K562 (cell line): Measurements from ENCODE around the gene FKBP2. TPM values are rescaled to one million over a fixed set of nuclear protein-coding genes. Genes with fewer than 3 reads are reported as not detected.

Experiments
- BCLAF1 ChIP-seq, 2 experiments: fragments of 450-650 bp in 1 of 2; IDR thresholded peaks; 2 replicates each; pipeline ENCODE4 v1.6.1; 2011 to 2017; ENCODE audit warnings: low read depth in 2 of 2, antibody characterized with exemption in 1 of 2, borderline replicate concordance in 1 of 2, low read length in 1 of 2, mild to moderate bottlenecking in 1 of 2, mixed read lengths in 1 of 2; ENCODE audit not compliant: control insufficient read depth in 1 of 2
- BRD4 ChIP-seq: fragments of 200-600 bp; sonication (generic); IDR thresholded peaks from 2 replicates; pipeline ENCODE4 v1.6.1; 2017; ENCODE audit warnings: inconsistent platforms
- ETV6 ChIP-seq, 3 experiments: fragments of 150-350 bp in 1 of 3; sonication (generic) in 1 of 3; formaldehyde crosslinking in 1 of 3; IDR thresholded peaks; 2 replicates each; pipeline versions ENCODE4 v1.6.1 to v1.8.0; 2014 to 2022; ENCODE audit warnings: borderline replicate concordance in 2 of 3, low read depth in 2 of 3, antibody characterized with exemption in 1 of 3, low read length in 1 of 3, mild to moderate bottlenecking in 1 of 3, missing genetic modification reagents in 1 of 3
- FOXA3 ChIP-seq, 2 experiments: fragments of 450-650 bp in 1 of 2; sonication (generic) in 1 of 2; formaldehyde crosslinking; IDR thresholded peaks in 1 of 2; conservative IDR thresholded peaks in 1 of 2; 2 replicates each; pipeline versions ENCODE4 v1.4.0 to v1.8.0; 2020 to 2022; ENCODE audit warnings: mild to moderate bottlenecking in 2 of 2, missing genetic modification reagents in 1 of 2
- FOXJ2 ChIP-seq: fragments of 200-800 bp; sonication (Bioruptor generic); IDR thresholded peaks from 2 replicates; pipeline ENCODE4 v1.6.1; 2016; ENCODE audit warnings: missing genetic modification characterization, missing compliant biosample characterization
- HDGF ChIP-seq: fragments of 450-650 bp; IDR thresholded peaks from 2 replicates; pipeline ENCODE4 v1.6.1; 2016
- HMG20B ChIP-seq: fragments of 250-450 bp; sonication (Bioruptor Pico); IDR thresholded peaks from 2 replicates; pipeline ENCODE4 v1.5.0; 2021; ENCODE audit warnings: mild to moderate bottlenecking
- JUND ChIP-seq, 2 experiments: IDR thresholded peaks; 2 replicates in 1 of 2; 3 replicates in 1 of 2; pipeline ENCODE4 v1.6.1; 2011; ENCODE audit warnings: borderline replicate concordance in 2 of 2, low read depth in 2 of 2, low read length in 2 of 2, improper control_type of control experiment in 1 of 2, missing biosample characterization in 1 of 2, missing genetic modification characterization in 1 of 2, missing genetic modification reagents in 1 of 2
- MTF1 ChIP-seq: fragments of 250-450 bp; sonication (Bioruptor Pico); IDR thresholded peaks from 2 replicates; pipeline ENCODE4 v1.9.0; 2021; ENCODE audit warnings: moderate library complexity, mild to moderate bottlenecking, inconsistent platforms, borderline replicate concordance
- NCOA2 ChIP-seq, 2 experiments: fragments of 450-650 bp; IDR thresholded peaks; 2 replicates each; pipeline ENCODE4 v1.6.1; 2018; ENCODE audit warnings: mild to moderate bottlenecking in 2 of 2, moderate library complexity in 1 of 2; ENCODE audit not compliant: partially characterized antibody in 2 of 2
- NELFE ChIP-seq: IDR thresholded peaks from 2 replicates; pipeline ENCODE4 v1.6.1; 2011; ENCODE audit warnings: mild to moderate bottlenecking; ENCODE audit not compliant: insufficient read depth, insufficient read length
- PCBP2 ChIP-seq: fragments of 200-400 bp; formaldehyde crosslinking; IDR thresholded peaks from 2 replicates; pipeline ENCODE4 v1.6.1; 2018; ENCODE audit warnings: low read length, low read depth, mild to moderate bottlenecking, moderate library complexity; ENCODE audit not compliant: poor library complexity, severe bottlenecking
- PPARD ChIP-seq: fragments of 250-450 bp; sonication (Bioruptor Pico); IDR thresholded peaks from 2 replicates; pipeline ENCODE4 v1.8.0; 2022; ENCODE audit warnings: inconsistent platforms, mild to moderate bottlenecking, moderate library complexity
- RBM22 ChIP-seq: fragments of 200-400 bp; formaldehyde crosslinking; IDR thresholded peaks from 2 replicates; pipeline ENCODE4 v1.6.1; 2018; ENCODE audit warnings: low read length, low read depth; ENCODE audit not compliant: poor library complexity, severe bottlenecking
- RBM34 ChIP-seq: fragments of 200-400 bp; formaldehyde crosslinking; IDR thresholded peaks from 2 replicates; pipeline ENCODE4 v1.6.1; 2018; ENCODE audit warnings: low read length, borderline replicate concordance; ENCODE audit not compliant: insufficient read depth
- RNF2 ChIP-seq: sonication (generic); IDR thresholded peaks from 2 replicates; pipeline ENCODE4 v1.6.1; 2016
- RUNX1 ChIP-seq: sonication (generic); IDR thresholded peaks from 2 replicates; pipeline ENCODE4 v1.6.1; 2016; ENCODE audit warnings: antibody characterized with exemption, low read depth
- TARDBP ChIP-seq: fragments of 450-650 bp; IDR thresholded peaks from 2 replicates; pipeline ENCODE4 v1.6.1; 2016
- TOE1 ChIP-seq, 2 experiments: fragments of 450-650 bp in 1 of 2; sonication (generic) in 1 of 2; formaldehyde crosslinking in 1 of 2; IDR thresholded peaks; 2 replicates each; pipeline versions ENCODE4 v1.7.1 to v1.8.0; 2016 to 2022; ENCODE audit warnings: borderline replicate concordance in 2 of 2, mild to moderate bottlenecking in 2 of 2, antibody characterized with exemption in 1 of 2, inconsistent platforms in 1 of 2, low read depth in 1 of 2, missing genetic modification reagents in 1 of 2, moderate library complexity in 1 of 2
- ZC3H11A ChIP-seq: IDR thresholded peaks from 2 replicates; pipeline ENCODE4 v1.6.1; 2012; ENCODE audit warnings: low read depth, low read length, improper control_type of control experiment
- ZNF395 ChIP-seq: fragments of 200-800 bp; sonication (Bioruptor generic); IDR thresholded peaks from 2 replicates; pipeline ENCODE4 v1.6.1; 2017; ENCODE audit warnings: missing genetic modification characterization, missing compliant biosample characterization
- ZNF57 ChIP-seq: fragments of 450-650 bp; formaldehyde crosslinking; IDR thresholded peaks from 2 replicates; pipeline ENCODE4 v1.4.0; 2020; ENCODE audit warnings: mild to moderate bottlenecking, moderate library complexity
- polyA plus RNA-seq, 8 experiments: library from polyadenylated mRNA; depleted of rRNA in 4 of 8; stranded (reverse) in 5 of 8; unstranded in 3 of 8; fragments of >200 nt; fragmentation: Nextera tagmentation in 2 of 8; fragmentation: Illumina TruSeq in 1 of 8; extraction: Ambion mirVana in 2 of 8; extraction: Trizol in 1 of 8; gene quantifications; 2 replicates each; pipeline versions ENCODE4 v1.2.1 to v1.2.3, GENCODE V29; 2011 to 2014; ENCODE audit warnings: inconsistent platforms in 1 of 8, missing spikeins in 1 of 8
- total RNA-seq, 7 experiments: library from RNA; depleted of rRNA in 6 of 7; stranded (reverse); fragments of >200 nt in 6 of 7; fragmentation: Illumina TruSeq in 2 of 7; extraction: Trizol in 2 of 7; gene quantifications; 2 replicates each; pipeline versions ENCODE4 v1.2.1 to v1.2.3, GENCODE V29; 2011 to 2021; ENCODE audit warnings: low replicate concordance in 1 of 7

FKBP2 gene
- total and polyA plus RNA-seq, 9 of the 15 experiments (the other 6 are each of a cell fraction or from before 2014, with no cell fraction given): 3.5 to 151 (median 58.1) TPM

- TF ChIP-seq FOXA3 (CRISPR knock-in tag; conservative IDR thresholded peaks at IDR 0.05 in 1 of 2, IDR thresholded peaks at IDR 0.05 in 1 of 2) (no peak), RBM22 (no peak), BRD4 (0 out of 2 replicates have a peak, but pooled peaks have one; percentile 42), TOE1 (IDR thresholded peaks at IDR 0.05; ENCODE audit: borderline replicate concordance) (peak; percentile 60; the same call in 1 of the 2 replicates), TOE1 (CRISPR knock-in tag; IDR thresholded peaks at IDR 0.05; ENCODE audit: borderline replicate concordance, low read depth) (no peak), ZNF395 (peak; percentile 58), ZNF57 (CRISPR knock-in tag) (no peak), NCOA2 (IDR thresholded peaks at IDR 0.05; ENCODE audit: partially characterized antibody in 2 of 2) (no peak), JUND (IDR thresholded peaks at IDR 0.05; ENCODE audit: borderline replicate concordance, low read depth, low read length) (peak; percentile 84), JUND (tag; IDR thresholded peaks at IDR 0.05; ENCODE audit: borderline replicate concordance, low read depth, low read length) (peak; percentile 66; the same call in 1 of the 3 replicates), HDGF (peak; percentile 55; the same call in 1 of the 2 replicates), RNF2 (no peak), ZC3H11A (no peak), TARDBP (no peak), RBM34 (no peak), BCLAF1 (IDR thresholded peaks at IDR 0.05; ENCODE audit: borderline replicate concordance in 1 of 2, control insufficient read depth in 1 of 2, low read depth in 2 of 2, low read length in 1 of 2) (no peak), ETV6 (IDR thresholded peaks at IDR 0.05; ENCODE audit: borderline replicate concordance in 1 of 2, low read depth in 2 of 2, low read length in 1 of 2) (no peak), ETV6 (CRISPR knock-in tag; IDR thresholded peaks at IDR 0.05; ENCODE audit: borderline replicate concordance) (no peak), NELFE (no peak), MTF1 (no peak), FOXJ2 (tag) (no peak), HMG20B (no peak), PPARD (CRISPR knock-in tag) (no peak), PCBP2 (no peak), RUNX1 (no peak)
Observed at GRCh38 chr11:64245797-64246620, 5.1 kb downstream of the FKBP2 start (continued).
